ENCODE measurements around the gene TNIK.

The TNIK gene

DNA sequence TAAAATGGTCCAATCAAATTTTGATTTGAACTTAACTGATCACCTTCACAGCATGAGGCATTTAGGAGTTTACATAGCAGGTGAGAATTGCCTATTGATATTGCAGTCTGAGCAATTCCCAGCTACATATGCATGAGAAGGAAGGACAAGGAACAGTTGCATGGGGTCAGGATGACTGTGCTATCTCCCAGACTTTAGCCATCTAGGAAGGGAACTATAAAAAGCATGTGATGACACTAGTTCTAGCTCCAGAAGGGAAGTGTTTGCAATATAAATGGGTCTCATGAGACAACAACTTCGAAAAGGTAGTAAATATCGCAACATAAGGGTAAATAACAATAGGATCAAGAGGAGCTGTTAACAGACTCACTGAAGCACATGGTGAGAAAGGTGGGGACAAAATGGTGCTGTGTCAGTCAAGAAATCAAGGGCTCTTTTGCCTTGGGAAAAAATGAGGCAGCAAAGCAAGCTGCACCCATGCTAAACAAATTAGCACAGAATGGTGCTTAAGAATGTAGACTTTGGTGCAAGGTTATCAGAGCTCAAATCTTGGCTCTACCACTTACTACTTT, 343.3 kb downstream of the TNIK start:
- no peak for DNase-seq

DNA sequence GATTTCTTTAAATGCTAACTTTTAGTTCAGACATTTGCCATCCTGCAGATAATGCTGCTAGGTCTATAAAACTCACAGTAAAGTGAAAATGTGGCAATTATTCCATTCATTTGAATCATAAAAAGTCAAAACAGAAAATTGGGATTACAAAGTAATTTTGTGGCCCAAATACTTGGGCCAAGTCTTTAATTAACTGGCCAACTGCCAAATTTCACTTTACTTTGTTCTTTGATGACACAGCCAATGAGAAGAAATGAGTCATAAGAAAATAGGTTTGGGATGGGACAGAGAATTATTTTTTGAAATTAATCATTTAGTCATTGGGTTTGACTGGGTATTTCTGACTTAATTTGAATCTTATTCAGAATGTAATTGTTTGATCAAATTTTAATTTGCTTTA, 343.8 kb downstream of the TNIK start:
- no peak for DNase-seq

DNA sequence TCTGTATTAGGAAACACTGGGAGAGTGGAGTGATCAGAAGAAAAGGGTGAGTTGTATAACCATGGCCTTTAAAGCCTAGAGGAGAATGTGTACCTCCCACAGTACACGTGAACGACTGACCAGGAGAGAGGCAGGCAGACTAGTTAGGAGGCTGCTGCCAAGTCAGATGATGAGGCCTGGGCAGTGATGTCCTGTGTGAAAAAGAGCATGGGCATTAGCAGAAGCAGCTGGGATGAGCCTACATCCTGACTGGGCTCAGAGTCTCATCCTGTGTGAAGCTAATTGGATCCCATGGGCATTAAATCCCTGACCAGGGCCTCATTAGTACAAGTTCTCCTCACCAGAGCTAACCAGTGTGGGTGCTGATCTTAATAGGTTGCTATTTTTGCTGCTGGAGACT, 344.5 kb downstream of the TNIK start:
- DNase-seq: no peak

DNA sequence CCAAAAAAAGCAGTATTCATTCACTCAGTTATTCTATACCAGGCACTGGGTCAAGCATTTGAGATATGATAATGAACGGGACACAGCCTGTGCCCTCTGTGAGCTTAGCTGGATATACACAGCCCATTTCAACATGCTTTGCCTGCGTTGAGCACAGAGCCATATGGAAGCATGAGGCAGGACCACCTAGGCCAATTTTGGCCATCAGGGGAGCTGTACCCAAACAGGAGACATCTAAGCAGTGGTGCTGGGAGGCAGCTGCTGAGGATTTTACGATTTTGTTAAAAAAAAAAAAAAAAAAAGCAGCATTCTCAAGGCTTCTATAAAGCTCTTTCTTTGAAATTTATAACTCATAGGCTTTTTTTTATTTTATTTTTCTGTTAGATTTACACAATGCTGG, 346.5 kb downstream of the TNIK start:
- no peak for DNase-seq

DNA sequence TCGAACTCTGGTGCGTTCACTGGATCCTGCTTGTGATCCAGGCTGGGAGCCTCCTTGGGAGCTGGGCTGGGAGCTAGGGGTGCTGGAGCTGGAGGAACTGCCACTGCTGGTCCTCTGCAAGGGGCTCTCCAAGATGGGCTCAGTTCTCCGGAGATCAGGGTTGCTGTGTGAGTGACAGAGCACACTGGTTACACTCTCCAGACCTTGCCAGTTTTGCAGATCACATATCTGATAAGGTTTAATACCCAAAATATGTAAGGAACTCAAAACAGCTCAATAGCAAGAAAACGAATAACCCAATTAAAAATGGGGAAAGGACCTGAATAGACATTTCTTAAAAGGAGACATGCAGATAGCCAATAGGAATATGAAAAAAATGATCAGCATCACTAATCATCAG, 349.5 kb downstream of the TNIK start:
- no peak for DNase-seq

DNA sequence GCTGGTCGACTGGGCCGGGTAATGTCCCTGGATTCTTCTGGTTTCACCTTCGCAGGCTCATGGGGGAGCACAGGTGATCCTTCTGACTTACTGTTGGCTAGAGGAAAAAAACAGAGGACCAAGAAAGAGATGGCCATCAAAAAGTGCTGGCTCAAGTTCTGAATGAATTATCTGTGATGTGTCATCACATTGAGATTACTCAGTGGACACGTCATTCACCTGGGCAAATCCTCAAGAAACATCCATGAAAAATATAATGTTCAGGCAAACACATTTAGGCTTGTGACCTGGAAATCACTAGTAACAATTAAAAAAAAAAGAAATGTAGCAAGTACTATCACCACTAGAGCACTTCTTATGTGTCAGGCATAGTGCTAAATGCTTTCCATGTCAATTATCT, 352.1 kb downstream of the TNIK start:
- DNase-seq: no peak

DNA sequence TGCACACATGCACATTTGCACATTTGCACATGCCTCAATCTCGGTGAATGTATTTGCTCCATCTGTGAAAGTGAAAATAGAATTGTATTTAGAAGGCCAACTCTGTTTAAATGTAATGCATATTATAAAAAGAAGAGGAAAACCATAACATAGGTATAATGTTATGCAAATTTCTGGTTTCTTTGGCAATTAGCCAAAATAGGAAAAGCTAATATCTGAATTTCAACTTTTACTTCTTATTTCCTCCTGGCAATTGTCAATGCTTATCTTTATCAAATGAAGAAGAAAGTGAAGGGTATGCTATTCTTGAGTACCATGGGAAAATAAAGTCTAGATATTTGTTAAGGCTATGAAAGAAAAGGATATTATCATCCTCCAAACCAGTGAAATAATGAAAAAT, 357.0 kb downstream of the TNIK start:
- no peak for DNase-seq

DNA sequence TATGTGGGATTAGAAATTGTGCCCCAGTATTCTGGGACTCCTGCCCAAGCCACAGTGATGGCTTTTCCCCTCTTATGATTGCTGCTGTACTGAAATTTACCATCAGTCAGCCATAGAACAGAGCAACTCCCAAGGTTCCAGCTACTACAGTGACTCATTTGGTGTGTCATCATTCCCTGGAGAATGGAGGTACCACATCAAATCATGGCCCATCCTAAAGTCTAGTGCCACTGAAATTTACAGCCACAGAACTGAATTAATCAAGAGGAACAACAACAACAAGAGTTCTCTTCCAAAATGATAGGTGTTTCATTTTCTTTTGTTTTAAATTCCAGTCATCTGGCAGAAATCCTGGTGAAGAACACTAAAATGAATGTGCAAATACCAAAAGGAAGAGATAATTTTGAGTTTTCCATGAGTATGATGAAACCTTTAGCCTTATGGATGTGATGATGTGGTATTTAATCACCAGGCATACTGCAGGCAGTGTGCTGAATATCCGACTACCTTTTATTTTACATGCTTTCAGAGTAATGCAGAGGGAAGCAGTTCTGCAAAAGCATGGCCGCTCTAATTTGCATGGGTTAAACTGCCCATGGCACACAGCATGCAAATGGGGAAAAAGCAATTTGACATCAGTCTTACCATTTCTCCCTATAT, 358.1 kb downstream of the TNIK start:
- DNase-seq: no peak

DNA sequence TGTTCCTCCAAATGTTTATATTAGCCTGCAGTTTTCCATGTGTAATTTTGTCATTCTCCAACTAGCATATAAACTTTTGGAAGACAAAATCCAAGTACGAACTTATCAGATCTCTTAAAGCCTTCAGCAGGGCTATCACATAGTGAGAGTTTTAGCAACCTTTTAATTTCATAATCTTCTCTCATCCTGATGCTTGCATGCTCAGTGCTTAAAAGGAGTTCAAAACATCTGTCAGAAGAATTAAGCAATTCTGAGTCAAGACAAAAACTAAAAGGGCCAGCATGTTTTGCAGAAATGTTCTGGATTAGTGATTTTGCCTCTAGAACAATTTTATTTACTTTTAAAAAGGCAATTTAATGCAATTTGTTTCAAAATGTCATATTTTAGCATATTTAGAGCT, 360.3 kb downstream of the TNIK start:
- no peak for DNase-seq

DNA sequence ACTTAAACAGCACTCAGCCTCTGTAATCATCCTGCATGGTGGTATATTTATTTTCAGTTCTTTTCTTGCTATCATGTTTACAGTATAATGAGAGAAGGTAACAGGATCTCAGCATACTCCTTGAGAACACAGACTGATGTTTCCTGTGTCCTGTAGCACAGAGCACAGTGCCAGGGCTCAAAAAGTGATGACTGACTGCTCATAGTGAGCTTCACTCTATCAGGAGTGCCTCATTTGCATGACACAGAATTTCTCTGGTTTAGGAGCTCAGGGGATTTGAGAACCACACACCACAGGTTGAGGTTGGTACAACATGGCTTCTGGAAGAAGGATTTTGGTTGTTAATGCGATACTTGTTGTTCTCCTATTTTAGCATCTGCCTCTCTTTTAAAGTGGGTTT, 365.1 kb downstream of the TNIK start:
- DNase-seq: no peak

DNA sequence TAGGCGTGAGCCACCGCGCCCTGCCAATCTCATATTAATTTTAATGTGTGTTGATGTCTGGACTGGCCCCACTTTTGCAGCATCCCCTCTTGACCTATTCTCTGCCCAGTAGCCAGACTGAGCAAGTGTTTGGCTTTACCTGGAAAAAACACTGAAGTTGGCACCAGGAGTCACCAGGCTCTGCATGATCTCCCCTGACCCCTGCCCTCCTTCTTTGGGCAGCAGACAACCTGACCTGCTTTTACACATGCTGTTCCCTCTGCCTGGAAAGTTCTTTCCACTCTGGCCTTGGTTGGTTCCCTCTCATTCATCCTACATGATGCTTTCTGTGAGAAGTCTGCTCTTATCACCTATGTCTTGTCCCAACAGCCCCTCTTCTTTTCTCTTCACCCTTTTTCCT, 365.8 kb downstream of the TNIK start:
- no peak for DNase-seq

DNA sequence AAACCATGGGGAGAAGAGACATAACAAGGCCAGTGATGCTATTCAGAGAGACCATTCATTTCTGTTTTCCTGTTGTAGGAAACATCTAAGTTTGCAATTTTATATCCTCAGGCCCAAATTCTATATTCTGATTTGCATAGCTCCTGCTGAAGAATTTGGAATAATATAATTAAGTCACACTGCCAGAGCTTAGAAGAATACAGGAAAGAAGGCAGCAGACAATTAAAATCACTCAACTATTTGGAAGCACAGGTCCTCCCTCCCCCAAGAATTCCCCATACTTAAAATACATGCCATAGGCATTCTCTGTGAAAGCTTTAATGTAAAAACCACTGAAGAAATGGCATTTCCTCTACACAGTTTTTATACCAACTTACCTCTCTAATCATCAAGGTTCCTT, 366.7 kb downstream of the TNIK start:
- DNase-seq: no peak

DNA sequence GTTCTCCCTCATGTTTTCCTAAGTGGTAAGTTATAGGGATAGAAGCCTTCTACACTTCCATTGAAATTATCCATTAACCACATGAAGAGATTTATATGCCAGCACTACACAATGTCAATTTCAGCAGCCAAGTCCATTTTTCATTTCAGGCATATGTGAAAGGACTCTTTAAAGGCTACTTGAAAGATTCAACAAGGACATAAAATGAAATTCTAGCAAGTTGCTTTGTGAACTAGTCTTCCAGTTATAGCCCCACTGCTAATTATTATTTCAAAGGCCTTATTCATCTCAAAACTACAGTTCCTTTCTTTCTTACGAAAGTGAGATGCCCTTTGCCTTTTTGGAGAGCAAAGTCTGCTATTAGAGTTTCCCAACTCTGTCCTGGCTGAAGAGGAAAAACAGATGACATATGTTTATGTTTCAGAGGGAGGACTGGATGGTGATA, 367.7 kb downstream of the TNIK start:
- DNase-seq: no peak

DNA sequence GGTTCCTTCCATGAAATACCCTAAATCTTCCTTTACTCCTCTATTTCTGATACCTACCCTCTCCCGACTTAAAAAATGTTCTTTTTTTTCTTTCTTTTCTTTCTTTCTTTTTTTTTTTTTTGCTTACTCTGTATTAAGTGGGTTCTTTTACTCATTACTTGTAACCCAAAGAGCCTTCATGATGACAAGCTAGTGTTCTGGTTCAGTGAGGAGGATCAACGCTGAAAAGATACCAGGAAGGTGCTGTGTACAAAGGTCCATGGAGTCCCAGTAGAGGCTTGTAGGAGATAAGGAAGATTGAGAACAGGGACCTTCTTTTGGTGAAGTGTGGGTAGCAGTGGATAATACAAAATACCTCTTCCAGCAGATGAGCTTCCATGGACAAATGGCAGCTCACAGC, 369.9 kb downstream of the TNIK start:
- DNase-seq: no peak

DNA sequence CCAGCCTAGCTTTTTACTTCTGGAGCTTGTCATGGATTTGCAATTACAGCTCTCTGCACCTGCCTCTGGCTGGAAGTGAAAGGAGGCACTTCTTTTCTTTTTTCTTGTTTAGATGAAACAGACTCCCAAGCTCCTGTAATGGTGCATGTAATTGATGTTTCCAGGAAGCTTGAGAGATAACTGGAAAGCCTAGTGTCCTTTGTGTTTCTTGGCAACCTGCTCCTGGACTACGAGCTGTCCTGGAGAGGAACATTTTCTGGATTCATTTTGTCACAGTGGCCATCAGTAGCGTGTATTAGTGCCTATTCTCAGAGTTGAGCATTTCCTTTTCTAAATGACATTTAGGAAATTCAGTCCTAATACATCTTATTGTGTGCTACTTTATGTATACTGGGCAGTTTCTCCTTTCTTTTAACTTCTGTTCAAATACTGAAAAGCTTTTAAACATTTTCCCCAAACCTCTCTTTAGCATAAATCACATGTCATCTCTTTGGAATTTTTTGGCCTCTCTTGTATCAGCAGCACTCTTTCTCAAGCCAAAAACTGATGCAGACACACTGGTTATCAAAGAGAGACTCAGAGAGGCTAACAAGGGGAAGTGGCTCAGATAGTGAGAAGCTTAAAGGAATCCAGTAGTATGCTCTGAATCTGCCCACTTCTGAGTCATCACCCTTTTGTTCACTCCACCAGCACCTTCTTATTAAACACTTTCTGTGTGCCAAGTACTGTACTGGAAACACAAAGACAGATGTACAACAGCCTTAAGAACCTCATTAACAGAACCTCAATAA, 371.0 kb downstream of the TNIK start:
- no peak for DNase-seq

DNA sequence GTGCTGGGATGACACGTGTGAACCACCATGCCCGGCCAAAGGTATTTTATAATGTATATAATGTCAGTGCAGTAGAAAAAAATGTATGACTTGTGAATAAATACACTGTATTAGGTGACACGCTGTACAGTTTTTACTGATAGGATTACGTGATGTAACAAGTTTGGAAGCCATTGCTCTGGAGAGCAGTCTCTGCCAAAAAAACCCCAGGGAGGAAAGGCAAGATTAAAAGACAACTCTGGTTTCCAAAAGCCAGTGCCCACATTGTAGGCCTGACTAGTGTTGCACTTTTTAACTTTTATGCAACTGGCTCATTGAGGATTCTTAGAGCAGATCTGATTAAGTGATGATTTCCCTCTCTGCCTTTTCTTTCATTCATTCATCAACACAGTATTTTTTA, 371.7 kb downstream of the TNIK start:
- DNase-seq: no peak

DNA sequence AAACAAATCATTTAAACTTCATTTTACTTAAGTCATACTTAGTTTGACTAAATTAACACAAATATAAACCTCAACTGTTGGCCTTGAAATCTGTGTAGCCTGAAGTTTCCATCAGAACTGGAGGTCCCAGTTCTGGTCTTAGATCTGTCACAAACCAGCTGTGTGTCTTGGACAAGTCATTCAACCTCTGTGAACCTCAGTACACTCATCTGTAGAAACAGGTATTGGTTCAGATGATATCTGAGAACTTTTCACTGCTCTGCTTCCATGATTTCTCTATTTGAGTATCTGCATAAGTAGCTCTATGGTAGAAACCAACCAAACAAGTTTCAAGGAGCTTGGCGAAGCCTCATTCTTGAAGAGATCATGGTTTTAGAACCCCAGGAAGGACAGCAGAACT, 373.3 kb downstream of the TNIK start:
- no peak for DNase-seq

DNA sequence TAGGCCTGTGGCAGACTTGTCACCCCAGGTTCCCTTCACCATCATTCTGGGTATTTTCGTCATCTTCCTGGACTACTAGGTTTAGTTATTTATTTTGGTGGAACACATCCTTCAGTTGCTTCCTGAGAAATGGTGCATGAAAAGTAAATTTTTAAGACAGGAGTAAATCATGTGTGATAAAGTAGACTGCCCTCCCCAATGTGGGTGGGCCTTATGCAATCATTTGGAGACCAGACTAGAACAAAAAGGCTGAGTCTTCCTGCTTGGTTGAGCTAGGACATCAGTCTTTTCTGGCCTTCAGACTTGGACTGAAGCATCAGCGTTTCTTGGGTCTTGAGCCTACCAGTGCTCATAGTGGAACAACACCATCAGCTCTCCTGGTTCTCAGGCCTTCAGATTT, 382.9 kb downstream of the TNIK start:
- DNase-seq: no peak

DNA sequence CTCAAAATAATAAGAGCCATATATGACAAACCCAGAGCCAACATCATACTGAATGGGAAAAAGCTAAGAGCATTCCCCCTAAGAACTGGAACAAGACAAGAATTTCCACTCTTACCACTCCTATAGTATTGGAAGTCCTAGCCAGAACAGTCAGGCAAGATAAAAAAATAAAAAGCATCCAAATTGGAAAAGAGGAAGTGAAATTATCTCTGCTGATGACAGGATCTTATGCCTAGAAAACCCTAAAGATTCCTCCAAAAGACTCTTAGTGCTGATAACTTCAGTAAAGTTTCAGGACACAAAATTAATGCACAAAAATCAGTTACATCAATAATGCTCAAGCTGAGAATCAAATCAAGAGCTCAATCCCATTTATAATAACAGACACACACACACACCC, 387.8 kb downstream of the TNIK start:
- no peak for DNase-seq

DNA sequence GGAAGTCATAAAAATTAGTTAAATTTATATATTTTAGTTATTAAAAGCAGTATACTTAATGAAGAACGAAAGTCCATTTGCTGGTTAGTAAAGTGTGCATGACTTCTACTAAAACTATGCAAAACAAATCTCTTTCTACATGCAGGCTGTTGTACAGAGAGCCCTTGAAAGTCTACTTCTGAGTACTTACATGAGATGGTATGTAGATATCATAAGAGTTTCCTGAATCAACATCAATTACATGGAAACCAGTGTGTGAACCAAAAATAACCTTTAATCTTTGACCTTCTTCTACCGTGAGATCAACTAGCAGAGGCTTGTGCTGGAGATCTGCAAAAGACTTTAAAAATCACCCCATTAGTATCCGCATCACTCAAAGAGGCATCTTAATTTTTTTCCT, 391.5 kb downstream of the TNIK start:
- DNase-seq: no peak

DNA sequence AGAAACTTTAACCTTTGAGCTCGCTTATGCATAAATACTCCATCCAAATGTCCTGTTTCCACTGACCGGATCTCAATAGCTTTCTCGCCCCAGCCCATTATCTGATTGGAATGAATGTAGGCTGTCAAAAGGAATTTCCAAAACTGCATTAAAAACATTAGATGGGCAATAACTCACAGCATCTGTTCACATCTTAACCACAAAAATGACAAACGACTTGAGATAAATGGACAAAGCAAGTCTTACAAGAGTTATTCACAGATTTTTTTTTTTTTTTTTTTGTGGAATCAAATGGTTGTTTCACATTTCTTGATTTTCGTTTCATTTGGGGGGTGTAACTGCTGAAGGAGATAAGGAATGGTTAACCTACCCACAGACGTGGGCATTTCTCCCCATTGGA, 394.0 kb downstream of the TNIK start:
- no peak for DNase-seq

DNA sequence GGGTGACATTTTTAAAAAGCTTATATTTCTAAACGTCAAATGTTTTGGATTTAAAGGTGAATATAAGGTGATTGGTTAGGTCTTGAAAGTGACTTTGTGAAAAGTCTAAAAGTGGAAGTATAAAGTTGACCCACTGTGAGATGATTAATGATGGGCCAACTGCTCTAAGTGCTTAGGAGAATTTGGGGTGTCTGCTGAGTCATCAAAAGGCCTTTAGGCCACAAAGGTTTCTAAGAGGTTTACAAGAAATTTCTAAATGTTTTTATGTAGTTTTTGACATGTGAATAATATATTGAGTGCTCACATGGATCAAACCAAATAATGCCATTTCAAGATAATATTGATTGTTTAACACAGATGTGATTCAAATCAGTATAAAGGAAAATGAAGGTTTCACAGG, 394.5 kb downstream of the TNIK start:
- DNase-seq: no peak

DNA sequence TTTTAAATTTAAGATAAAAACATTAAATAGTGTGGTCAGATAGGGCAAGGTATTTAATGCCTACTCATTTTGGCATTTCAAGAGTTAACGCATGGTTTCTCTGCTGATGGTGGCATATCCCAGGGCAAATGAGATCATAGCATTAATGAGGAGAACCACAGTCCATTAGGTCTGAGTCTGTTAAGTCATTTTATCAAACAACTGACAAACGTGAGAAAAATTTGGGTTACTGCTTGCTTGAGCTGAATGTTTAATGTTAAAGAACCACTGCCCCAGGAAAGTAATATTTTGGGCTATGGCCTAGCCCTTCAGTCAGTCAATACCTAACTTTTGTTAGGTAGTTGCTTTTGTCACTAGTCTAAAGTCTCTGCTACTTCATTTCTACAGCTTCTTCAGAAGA, 395.7 kb downstream of the TNIK start:
- DNase-seq: no peak

DNA sequence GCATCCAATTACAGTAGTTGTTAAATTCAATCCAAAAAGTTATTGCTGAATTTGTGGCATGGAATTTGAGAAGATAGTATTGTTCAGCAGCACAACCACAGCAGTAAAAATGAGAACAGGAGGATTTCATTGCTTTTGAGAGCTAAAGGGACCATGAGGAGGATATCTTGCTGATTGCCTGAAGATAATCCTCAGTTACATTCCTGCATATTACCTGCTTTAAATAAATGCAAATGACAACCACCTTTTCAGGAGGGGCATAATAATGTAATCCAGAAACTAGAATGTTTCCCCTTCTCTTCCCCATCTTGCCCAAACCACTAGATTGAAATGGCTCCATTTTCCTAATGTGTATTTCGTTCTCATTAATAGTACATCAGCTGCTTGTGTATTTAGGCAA, 398.5 kb downstream of the TNIK start:
- DNase-seq: no peak

DNA sequence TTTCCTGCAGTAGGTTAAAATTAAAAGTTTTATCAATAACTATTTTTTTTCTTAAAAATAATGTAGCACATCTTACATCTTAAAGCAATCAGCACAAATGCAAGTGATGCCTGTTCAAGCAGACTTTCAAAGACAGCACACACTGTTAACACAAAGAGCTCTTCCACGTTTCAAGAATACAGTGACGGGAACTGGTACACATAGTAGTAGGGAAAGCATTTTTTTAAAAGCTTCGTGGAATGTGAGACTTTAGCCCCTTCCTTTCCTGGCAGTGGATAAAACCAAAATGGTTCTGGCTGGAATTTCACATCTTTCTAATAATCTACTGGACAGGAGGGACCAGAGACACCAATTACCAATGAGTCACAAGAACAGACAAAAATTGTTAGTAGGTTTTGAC, 400.2 kb downstream of the TNIK start:
- no peak for DNase-seq
